ENCODE results near the gene NR2E3.
A peak's percentile ranks its signal among the peaks of the same experiment; 100 is the strongest.

Gene NR2E3

GRCh38 chr15:71813723-71814470, 3.5 kb downstream of the NR2E3 start:
- Histone ChIP-seq H3K27me3 (ENCODE audit: control insufficient read depth in 5 of 5, insufficient read depth in 4 of 5, low read length in 5 of 5) (peaks cover 3 to 11% (median 6%) of the 10 kb centered on the region in 5 donors), H3K9ac (ENCODE audit: low read length in 5 of 5) (no peak overlapping the region), H3K9me3 (ENCODE audit: control insufficient read depth in 5 of 5, low read length in 5 of 5) (peaks cover 0 to 5% (median 0%) of the 10 kb centered on the region in 5 donors), H3K4me1 (ENCODE audit: control insufficient read depth in 5 of 5, insufficient read depth in 5 of 5, low read length in 5 of 5) (no peaks in the 10 kb centered on the region), H3K36me3 (ENCODE audit: control insufficient read depth in 5 of 5, insufficient read depth in 5 of 5, low read length in 5 of 5) (no peaks in the 10 kb centered on the region), H3K27ac (ENCODE audit: low read depth, low read length) (no peak overlapping the region), H3K4me3 (ENCODE audit: low read depth in 1 of 5, low read length in 5 of 5) (no peak overlapping the region)

GRCh38 chr15:71815301-71815700, 4.9 kb downstream of the NR2E3 start:
- Histone ChIP-seq H3K9ac (ENCODE audit: low read length in 5 of 5) (no peak overlapping the region), H3K4me1 (ENCODE audit: control insufficient read depth in 5 of 5, insufficient read depth in 5 of 5, low read length in 5 of 5) (no peaks in the 10 kb centered on the region), H3K9me3 (ENCODE audit: control insufficient read depth in 5 of 5, low read length in 5 of 5) (peaks cover 0 to 11% (median 3%) of the 10 kb centered on the region in 5 donors), H3K36me3 (ENCODE audit: control insufficient read depth in 5 of 5, insufficient read depth in 5 of 5, low read length in 5 of 5) (no peaks in the 10 kb centered on the region), H3K4me3 (ENCODE audit: low read depth in 1 of 5, low read length in 5 of 5) (no peak overlapping the region), H3K27me3 (ENCODE audit: control insufficient read depth in 5 of 5, insufficient read depth in 4 of 5, low read length in 5 of 5) (peaks cover 0 to 4% (median 3%) of the 10 kb centered on the region in 5 donors), H3K27ac (ENCODE audit: low read depth, low read length) (no peak overlapping the region)

GRCh38 chr15:71817351-71817750, 7.0 kb downstream of the NR2E3 start:
- no peak overlapping the region for H3K27ac ChIP-seq (ENCODE audit: low read depth, low read length)
- no peaks in the 10 kb centered on the region for H3K4me1 ChIP-seq (ENCODE audit: control insufficient read depth in 5 of 5, insufficient read depth in 5 of 5, low read length in 5 of 5)
- peaks cover 8 to 26% (median 14%) of the 10 kb centered on the region in 5 donors for H3K9me3 ChIP-seq (ENCODE audit: control insufficient read depth in 5 of 5, low read length in 5 of 5)
- H3K36me3 ChIP-seq (ENCODE audit: control insufficient read depth in 5 of 5, insufficient read depth in 5 of 5, low read length in 5 of 5) = peaks cover 0 to 11% (median 5%) of the 10 kb centered on the region in 5 donors
- no peaks in the 10 kb centered on the region for H3K27me3 ChIP-seq (ENCODE audit: control insufficient read depth in 5 of 5, insufficient read depth in 4 of 5, low read length in 5 of 5)
- H3K4me3 ChIP-seq (ENCODE audit: low read depth in 1 of 5, low read length in 5 of 5) = no peak overlapping the region
- no peak overlapping the region for H3K9ac ChIP-seq (ENCODE audit: low read length in 5 of 5)

- Histone ChIP-seq H3K36me3 (ENCODE audit: control insufficient read depth in 5 of 5, insufficient read depth in 5 of 5, low read length in 5 of 5) (peaks cover 10 to 23% (median 20%) of the 10 kb centered on the region in 5 donors), H3K9ac (ENCODE audit: low read length in 5 of 5) (no peak overlapping the region), H3K4me1 (ENCODE audit: control insufficient read depth in 5 of 5, insufficient read depth in 5 of 5, low read length in 5 of 5) (no peaks in the 10 kb centered on the region), H3K27me3 (ENCODE audit: control insufficient read depth in 5 of 5, insufficient read depth in 4 of 5, low read length in 5 of 5) (no peaks in the 10 kb centered on the region), H3K4me3 (ENCODE audit: low read depth in 1 of 5, low read length in 5 of 5) (no peak overlapping the region), H3K9me3 (ENCODE audit: control insufficient read depth in 5 of 5, low read length in 5 of 5) (peaks cover 8 to 39% (median 23%) of the 10 kb centered on the region in 5 donors), H3K27ac (ENCODE audit: low read depth, low read length) (no peak overlapping the region)
Observed at GRCh38 chr15:71820127-71820526, 9.8 kb downstream of the NR2E3 start.

- Histone ChIP-seq H3K4me1 (ENCODE audit: control insufficient read depth in 5 of 5, insufficient read depth in 5 of 5, low read length in 5 of 5) (no peaks in the 10 kb centered on the region), H3K4me3 (ENCODE audit: low read depth in 1 of 5, low read length in 5 of 5) (no peak overlapping the region), H3K9me3 (ENCODE audit: control insufficient read depth in 5 of 5, low read length in 5 of 5) (peaks cover 8 to 39% (median 23%) of the 10 kb centered on the region in 5 donors), H3K9ac (ENCODE audit: low read length in 5 of 5) (no peak overlapping the region), H3K27ac (ENCODE audit: low read depth, low read length) (no peak overlapping the region), H3K36me3 (ENCODE audit: control insufficient read depth in 5 of 5, insufficient read depth in 5 of 5, low read length in 5 of 5) (peaks cover 17 to 35% (median 29%) of the 10 kb centered on the region in 5 donors), H3K27me3 (ENCODE audit: control insufficient read depth in 5 of 5, insufficient read depth in 4 of 5, low read length in 5 of 5) (no peaks in the 10 kb centered on the region)
Observed at GRCh38 chr15:71821547-71822129, 11.3 kb downstream of the NR2E3 start.

GRCh38 chr15:71822890-71823630, 12.7 kb downstream of the NR2E3 start:
- no peak overlapping the region for H3K9ac ChIP-seq (ENCODE audit: low read length in 5 of 5)
- H3K27me3 ChIP-seq (ENCODE audit: control insufficient read depth in 5 of 5, insufficient read depth in 4 of 5, low read length in 5 of 5) = no peaks in the 10 kb centered on the region
- H3K36me3 ChIP-seq (ENCODE audit: control insufficient read depth in 5 of 5, insufficient read depth in 5 of 5, low read length in 5 of 5) = peaks cover 31 to 49% (median 43%) of the 10 kb centered on the region in 5 donors
- peaks cover 8 to 39% (median 23%) of the 10 kb centered on the region in 5 donors for H3K9me3 ChIP-seq (ENCODE audit: control insufficient read depth in 5 of 5, low read length in 5 of 5)
- peak overlapping the region in 1 of 5 donors; percentile 5 for H3K4me3 ChIP-seq (ENCODE audit: low read depth in 1 of 5, low read length in 5 of 5)
- H3K4me1 ChIP-seq (ENCODE audit: control insufficient read depth in 5 of 5, insufficient read depth in 5 of 5, low read length in 5 of 5) = no peaks in the 10 kb centered on the region
- H3K27ac ChIP-seq (ENCODE audit: low read depth, low read length) = no peak overlapping the region

GRCh38 chr15:71823801-71824200, 13.4 kb downstream of the NR2E3 start:
- Histone ChIP-seq H3K4me1 (ENCODE audit: control insufficient read depth in 5 of 5, insufficient read depth in 5 of 5, low read length in 5 of 5) (no peaks in the 10 kb centered on the region), H3K27me3 (ENCODE audit: control insufficient read depth in 5 of 5, insufficient read depth in 4 of 5, low read length in 5 of 5) (no peaks in the 10 kb centered on the region), H3K9me3 (ENCODE audit: control insufficient read depth in 5 of 5, low read length in 5 of 5) (peaks cover 8 to 34% (median 23%) of the 10 kb centered on the region in 5 donors), H3K4me3 (ENCODE audit: low read depth in 1 of 5, low read length in 5 of 5) (no peak overlapping the region), H3K27ac (ENCODE audit: low read depth, low read length) (no peak overlapping the region), H3K36me3 (ENCODE audit: control insufficient read depth in 5 of 5, insufficient read depth in 5 of 5, low read length in 5 of 5) (peaks cover 37 to 57% (median 50%) of the 10 kb centered on the region in 5 donors), H3K9ac (ENCODE audit: low read length in 5 of 5) (no peak overlapping the region)

GRCh38 chr15:71825021-71825730, 14.8 kb downstream of the NR2E3 start:
- Histone ChIP-seq H3K9ac (ENCODE audit: low read length in 5 of 5) (peak overlapping the region in 1 of 5 donors; percentile 10), H3K27ac (ENCODE audit: low read depth, low read length) (no peak overlapping the region), H3K9me3 (ENCODE audit: control insufficient read depth in 5 of 5, low read length in 5 of 5) (peaks cover 8 to 29% (median 20%) of the 10 kb centered on the region in 5 donors), H3K36me3 (ENCODE audit: control insufficient read depth in 5 of 5, insufficient read depth in 5 of 5, low read length in 5 of 5) (peaks cover 49 to 70% (median 61%) of the 10 kb centered on the region in 5 donors), H3K27me3 (ENCODE audit: control insufficient read depth in 5 of 5, insufficient read depth in 4 of 5, low read length in 5 of 5) (no peaks in the 10 kb centered on the region), H3K4me1 (ENCODE audit: control insufficient read depth in 5 of 5, insufficient read depth in 5 of 5, low read length in 5 of 5) (no peaks in the 10 kb centered on the region), H3K4me3 (ENCODE audit: low read depth in 1 of 5, low read length in 5 of 5) (no peak overlapping the region)

- peaks cover 8 to 23% (median 18%) of the 10 kb centered on the region in 5 donors for H3K9me3 ChIP-seq (ENCODE audit: control insufficient read depth in 5 of 5, low read length in 5 of 5)
- H3K9ac ChIP-seq (ENCODE audit: low read length in 5 of 5) = no peak overlapping the region
- no peak overlapping the region for H3K27ac ChIP-seq (ENCODE audit: low read depth, low read length)
- H3K4me1 ChIP-seq (ENCODE audit: control insufficient read depth in 5 of 5, insufficient read depth in 5 of 5, low read length in 5 of 5) = no peaks in the 10 kb centered on the region
- peaks cover 50 to 72% (median 61%) of the 10 kb centered on the region in 5 donors for H3K36me3 ChIP-seq (ENCODE audit: control insufficient read depth in 5 of 5, insufficient read depth in 5 of 5, low read length in 5 of 5)
- no peaks in the 10 kb centered on the region for H3K27me3 ChIP-seq (ENCODE audit: control insufficient read depth in 5 of 5, insufficient read depth in 4 of 5, low read length in 5 of 5)
- no peak overlapping the region for H3K4me3 ChIP-seq (ENCODE audit: low read depth in 1 of 5, low read length in 5 of 5)
Observed at GRCh38 chr15:71826196-71826595, 15.8 kb downstream of the NR2E3 start.

All from subcutaneous abdominal adipose tissue (tissue), 5 donors.